ENCODE results near the gene AHCYL2. TPM values are rescaled to one million over a fixed set of nuclear protein-coding genes. Genes with fewer than 3 reads are reported as not detected.

The AHCYL2 gene
- total and polyA plus RNA-seq, 4 donors, result 44.6 to 138 (median 69.0) TPM

GRCh38 chr7:129189661-129190310 is 35.0 kb upstream of the AHCYL2 start:
- Histone ChIP-seq H3K27ac (ENCODE audit: low read depth, low read length) (peak overlapping the region; percentile 61), H3K4me1 (ENCODE audit: control insufficient read depth, insufficient read depth, low read length) (peaks cover 18% of the 10 kb centered on the region), H3K27me3 (ENCODE audit: control insufficient read depth, insufficient read depth, low read length) (peaks cover 11% of the 10 kb centered on the region), H3K9me3 (ENCODE audit: control insufficient read depth, insufficient read depth, low read length) (no peaks in the 10 kb centered on the region), H3K4me3 (ENCODE audit: low read depth, low read length) (peak overlapping the region; percentile 69), H3K36me3 (ENCODE audit: control insufficient read depth, insufficient read depth, low read length) (no peaks in the 10 kb centered on the region)
- 10% methylated on average over 13 of the region's 13 CpGs for WGBS (ENCODE audit: insufficient coverage)
- DNase-seq (ENCODE audit: low read depth in 4 of 6, low spot score in 6 of 6), result peak in 1 of 6 donors; percentile 6

- H3K4me1 ChIP-seq (ENCODE audit: control insufficient read depth, insufficient read depth, low read length), result peaks cover 18% of the 10 kb centered on the region
- H3K4me3 ChIP-seq (ENCODE audit: low read depth, low read length), result no peak overlapping the region
- H3K36me3 ChIP-seq (ENCODE audit: control insufficient read depth, insufficient read depth, low read length), result no peaks in the 10 kb centered on the region
- H3K27me3 ChIP-seq (ENCODE audit: control insufficient read depth, insufficient read depth, low read length), result peaks cover 11% of the 10 kb centered on the region
- no peaks in the 10 kb centered on the region for H3K9me3 ChIP-seq (ENCODE audit: control insufficient read depth, insufficient read depth, low read length)
- no peak for DNase-seq (ENCODE audit: low read depth in 4 of 6, low spot score in 6 of 6)
- H3K27ac ChIP-seq (ENCODE audit: low read depth, low read length), result no peak overlapping the region
- WGBS (ENCODE audit: insufficient coverage), result 62% methylated on average over 3 of the region's 3 CpGs
These were observed 33.6 kb upstream of the AHCYL2 start for GRCh38 chr7:129191272-129191671.

GRCh38 chr7:129193892-129194291 is 30.9 kb upstream of the AHCYL2 start:
- Histone ChIP-seq H3K4me3 (ENCODE audit: low read depth, low read length) (no peak overlapping the region), H3K36me3 (ENCODE audit: control insufficient read depth, insufficient read depth, low read length) (no peaks in the 10 kb centered on the region), H3K27ac (ENCODE audit: low read depth, low read length) (no peak overlapping the region), H3K9me3 (ENCODE audit: control insufficient read depth, insufficient read depth, low read length) (no peaks in the 10 kb centered on the region), H3K4me1 (ENCODE audit: control insufficient read depth, insufficient read depth, low read length) (peaks cover 12% of the 10 kb centered on the region), H3K27me3 (ENCODE audit: control insufficient read depth, insufficient read depth, low read length) (peaks cover 11% of the 10 kb centered on the region)
- 100% methylated on average over 1 of the region's 3 CpGs for WGBS (ENCODE audit: insufficient coverage)
- DNase-seq (ENCODE audit: low read depth in 4 of 6, low spot score in 6 of 6), result no peak

- H3K27ac ChIP-seq (ENCODE audit: low read depth, low read length), result no peak overlapping the region
- no peaks in the 10 kb centered on the region for H3K36me3 ChIP-seq (ENCODE audit: control insufficient read depth, insufficient read depth, low read length)
- no peak for DNase-seq (ENCODE audit: low read depth in 4 of 6, low spot score in 6 of 6)
- H3K27me3 ChIP-seq (ENCODE audit: control insufficient read depth, insufficient read depth, low read length), result no peaks in the 10 kb centered on the region
- WGBS (ENCODE audit: insufficient coverage), result no CpG with 5 or more reads among the region's 4 CpGs
- no peaks in the 10 kb centered on the region for H3K9me3 ChIP-seq (ENCODE audit: control insufficient read depth, insufficient read depth, low read length)
- H3K4me3 ChIP-seq (ENCODE audit: low read depth, low read length), result no peak overlapping the region
- no peaks in the 10 kb centered on the region for H3K4me1 ChIP-seq (ENCODE audit: control insufficient read depth, insufficient read depth, low read length)
These were observed 27.1 kb upstream of the AHCYL2 start for GRCh38 chr7:129197771-129198170.

- 94% methylated on average over 2 of the region's 4 CpGs for WGBS (ENCODE audit: insufficient coverage)
- DNase-seq (ENCODE audit: low read depth in 4 of 6, low spot score in 6 of 6), result no peak
- Histone ChIP-seq H3K9me3 (ENCODE audit: control insufficient read depth, insufficient read depth, low read length) (no peaks in the 10 kb centered on the region), H3K36me3 (ENCODE audit: control insufficient read depth, insufficient read depth, low read length) (peaks cover 5% of the 10 kb centered on the region), H3K4me1 (ENCODE audit: control insufficient read depth, insufficient read depth, low read length) (peaks cover 6% of the 10 kb centered on the region), H3K4me3 (ENCODE audit: low read depth, low read length) (no peak overlapping the region), H3K27me3 (ENCODE audit: control insufficient read depth, insufficient read depth, low read length) (no peaks in the 10 kb centered on the region), H3K27ac (ENCODE audit: low read depth, low read length) (no peak overlapping the region)
These were observed 25.4 kb upstream of the AHCYL2 start for GRCh38 chr7:129199406-129199805.

GRCh38 chr7:129202058-129202777 is 22.6 kb upstream of the AHCYL2 start:
- H3K4me3 ChIP-seq (ENCODE audit: low read depth, low read length), result no peak overlapping the region
- no peaks in the 10 kb centered on the region for H3K27me3 ChIP-seq (ENCODE audit: control insufficient read depth, insufficient read depth, low read length)
- WGBS (ENCODE audit: insufficient coverage), result 73% methylated on average over 5 of the region's 8 CpGs
- no peak overlapping the region for H3K27ac ChIP-seq (ENCODE audit: low read depth, low read length)
- peaks cover 6% of the 10 kb centered on the region for H3K4me1 ChIP-seq (ENCODE audit: control insufficient read depth, insufficient read depth, low read length)
- H3K36me3 ChIP-seq (ENCODE audit: control insufficient read depth, insufficient read depth, low read length), result peaks cover 25% of the 10 kb centered on the region
- no peaks in the 10 kb centered on the region for H3K9me3 ChIP-seq (ENCODE audit: control insufficient read depth, insufficient read depth, low read length)
- no peak for DNase-seq (ENCODE audit: low read depth in 4 of 6, low spot score in 6 of 6)

- Histone ChIP-seq H3K27me3 (ENCODE audit: control insufficient read depth, insufficient read depth, low read length) (no peaks in the 10 kb centered on the region), H3K4me3 (ENCODE audit: low read depth, low read length) (no peak overlapping the region), H3K36me3 (ENCODE audit: control insufficient read depth, insufficient read depth, low read length) (peaks cover 27% of the 10 kb centered on the region), H3K27ac (ENCODE audit: low read depth, low read length) (no peak overlapping the region), H3K4me1 (ENCODE audit: control insufficient read depth, insufficient read depth, low read length) (peaks cover 6% of the 10 kb centered on the region), H3K9me3 (ENCODE audit: control insufficient read depth, insufficient read depth, low read length) (no peaks in the 10 kb centered on the region)
- DNase-seq (ENCODE audit: low read depth in 4 of 6, low spot score in 6 of 6), result no peak
- WGBS (ENCODE audit: insufficient coverage), result 62% methylated on average over 14 of the region's 14 CpGs
These were observed 21.6 kb upstream of the AHCYL2 start for GRCh38 chr7:129203050-129203741.

GRCh38 chr7:129205126-129205818 is 19.6 kb upstream of the AHCYL2 start:
- no peaks in the 10 kb centered on the region for H3K27me3 ChIP-seq (ENCODE audit: control insufficient read depth, insufficient read depth, low read length)
- DNase-seq (ENCODE audit: low read depth in 4 of 6, low spot score in 6 of 6), result no peak
- H3K27ac ChIP-seq (ENCODE audit: low read depth, low read length), result no peak overlapping the region
- H3K4me3 ChIP-seq (ENCODE audit: low read depth, low read length), result no peak overlapping the region
- H3K4me1 ChIP-seq (ENCODE audit: control insufficient read depth, insufficient read depth, low read length), result peaks cover 6% of the 10 kb centered on the region
- no peaks in the 10 kb centered on the region for H3K9me3 ChIP-seq (ENCODE audit: control insufficient read depth, insufficient read depth, low read length)
- H3K36me3 ChIP-seq (ENCODE audit: control insufficient read depth, insufficient read depth, low read length), result peaks cover 42% of the 10 kb centered on the region
- WGBS (ENCODE audit: insufficient coverage), result 95% methylated on average over 23 of the region's 29 CpGs

GRCh38 chr7:129205987-129206785 is 18.6 kb upstream of the AHCYL2 start:
- no peaks in the 10 kb centered on the region for H3K27me3 ChIP-seq (ENCODE audit: control insufficient read depth, insufficient read depth, low read length)
- no peaks in the 10 kb centered on the region for H3K9me3 ChIP-seq (ENCODE audit: control insufficient read depth, insufficient read depth, low read length)
- H3K36me3 ChIP-seq (ENCODE audit: control insufficient read depth, insufficient read depth, low read length), result peaks cover 52% of the 10 kb centered on the region
- H3K27ac ChIP-seq (ENCODE audit: low read depth, low read length), result no peak overlapping the region
- H3K4me3 ChIP-seq (ENCODE audit: low read depth, low read length), result no peak overlapping the region
- no peak for DNase-seq (ENCODE audit: low read depth in 4 of 6, low spot score in 6 of 6)
- H3K4me1 ChIP-seq (ENCODE audit: control insufficient read depth, insufficient read depth, low read length), result peaks cover 14% of the 10 kb centered on the region
- WGBS (ENCODE audit: insufficient coverage), result 95% methylated on average over 10 of the region's 18 CpGs
